Activated naive CD4-positive, alpha-beta T cell (primary cell): Measurements from ENCODE around the gene PPP1CA.
"Not testable (repeated sequence)": the region's sequence is repeated elsewhere in the genome, so short reads cannot be mapped to it uniquely, and the experiment has no call there.

Source experiments
- DNase-seq, 4 experiments: peaks; one replicate each; lab custom pipeline; 2025; lab: John Stamatoyannopoulos, UW

The PPP1CA gene

GRCh38 chr11:67417425-67417824, 15.8 kb upstream of the PPP1CA start:
- DNase-seq: no peak

DNA sequence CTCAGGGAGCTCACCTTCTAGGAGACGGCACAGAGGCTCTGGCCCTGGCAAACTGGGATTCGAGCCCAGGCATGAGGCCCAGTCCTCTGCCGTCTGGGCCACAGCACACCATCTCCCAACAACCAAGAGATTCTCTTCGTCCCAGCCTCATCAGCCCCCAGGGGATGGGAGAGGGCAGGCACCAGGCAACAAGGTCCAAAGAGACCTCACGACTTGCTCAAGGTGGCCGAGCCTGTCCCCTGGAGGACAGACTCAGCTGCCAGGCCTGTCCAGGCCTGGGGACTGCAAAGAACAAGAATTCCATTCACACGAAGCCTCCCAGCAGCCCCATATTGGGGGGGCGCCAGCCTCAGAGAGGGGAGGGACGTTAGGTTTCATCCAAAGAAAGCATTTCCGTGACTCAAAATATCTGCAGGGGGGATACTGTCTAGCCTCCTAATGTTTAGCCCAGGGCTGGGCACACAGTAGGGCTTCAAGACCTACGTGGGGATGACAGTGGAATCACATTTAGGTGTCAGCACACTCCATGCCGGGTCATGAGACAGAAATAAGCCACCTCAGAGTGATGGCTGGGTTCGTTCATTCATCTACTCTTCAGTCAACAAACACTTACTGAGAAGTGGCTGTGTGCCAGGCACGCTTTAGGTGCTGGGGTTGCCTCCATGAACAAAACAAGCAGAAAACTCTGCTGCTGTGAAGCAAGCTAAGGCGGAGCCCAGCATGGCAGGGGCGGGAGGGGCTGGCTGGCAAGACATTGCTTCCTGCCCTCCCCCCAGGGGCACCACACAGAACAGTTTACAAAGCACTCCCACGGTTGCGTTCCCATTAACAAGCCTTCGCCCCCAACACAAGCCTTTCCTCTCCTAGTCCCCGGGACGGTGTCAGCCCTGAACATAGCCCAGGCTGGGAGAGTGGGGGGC, 15.0 kb upstream of the PPP1CA start:
- DNase-seq: peak in 2 of 4 experiments; percentile 76 to 88

GRCh38 chr11:67415501-67416304, 14.0 kb upstream of the PPP1CA start, which contains the start of gene CARNS1:
TSS of gene CARNS1 (plus strand) at chr11:67415678. CDS start at chr11:67416200, 522 bp downstream.
- DNase-seq: no peak

GRCh38 chr11:67413266-67413849, 11.7 kb upstream of the PPP1CA start:
- no peak for DNase-seq

GRCh38 chr11:67412495-67413179, 11.0 kb upstream of the PPP1CA start:
- DNase-seq: no peak

DNA sequence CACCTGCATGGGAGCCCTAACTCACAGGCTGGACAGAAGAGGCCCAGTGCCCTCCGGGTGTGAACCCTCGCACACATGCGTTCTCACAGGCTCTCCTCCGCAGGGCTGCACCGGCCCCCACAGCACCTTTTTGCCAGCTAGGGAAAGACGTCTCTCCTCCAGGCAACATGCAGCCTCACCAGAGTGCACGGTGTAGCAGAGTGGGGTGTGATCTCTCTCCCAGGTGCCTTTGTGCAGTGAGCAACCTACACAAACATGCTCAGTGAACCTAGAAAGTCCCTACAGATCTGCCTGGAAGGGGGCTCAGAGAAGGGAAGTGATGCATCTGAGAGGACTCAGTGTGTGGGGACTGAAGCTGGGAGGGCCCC, 10.1 kb upstream of the PPP1CA start:
- DNase-seq: no peak

DNA sequence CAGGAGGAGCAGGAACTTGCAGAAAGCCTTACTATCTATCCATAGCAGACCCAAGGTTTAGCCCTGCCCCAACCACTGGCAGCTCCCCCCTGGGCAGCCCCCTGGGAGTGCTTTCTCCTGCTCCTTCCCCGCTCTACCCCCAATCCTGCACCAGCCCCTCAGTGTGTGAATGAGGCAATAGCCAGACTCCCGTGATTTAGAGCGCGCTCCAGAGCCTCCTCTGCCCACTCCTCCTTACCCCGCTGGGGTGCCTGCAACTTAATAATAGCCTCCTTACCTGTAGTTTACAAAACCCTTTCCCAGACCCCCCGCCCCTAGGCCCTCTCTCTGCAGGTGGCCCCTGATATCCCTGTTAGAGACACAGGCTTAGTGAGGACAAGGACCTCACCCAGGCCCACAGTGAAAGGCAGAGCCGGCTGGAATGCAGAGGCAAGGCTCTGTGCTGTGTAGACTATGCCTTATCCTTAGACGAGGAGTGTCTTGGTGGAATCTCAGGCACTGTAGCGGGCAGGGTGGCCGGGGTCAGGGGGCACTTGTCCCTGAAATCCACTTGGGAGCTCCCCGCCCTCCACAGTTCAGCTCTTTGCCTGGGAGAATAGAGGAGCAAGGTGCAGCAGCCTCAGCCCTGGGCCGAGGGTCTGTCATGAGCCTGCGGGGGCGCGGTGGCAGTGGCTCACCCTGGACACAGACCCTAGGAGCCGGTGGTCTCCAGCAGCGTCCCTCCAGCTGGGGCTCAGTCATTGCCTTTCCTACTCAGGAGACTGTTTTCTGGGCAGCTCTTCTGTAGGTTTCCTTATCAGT, 9.5 kb upstream of the PPP1CA start:
- DNase-seq: no peak

DNA sequence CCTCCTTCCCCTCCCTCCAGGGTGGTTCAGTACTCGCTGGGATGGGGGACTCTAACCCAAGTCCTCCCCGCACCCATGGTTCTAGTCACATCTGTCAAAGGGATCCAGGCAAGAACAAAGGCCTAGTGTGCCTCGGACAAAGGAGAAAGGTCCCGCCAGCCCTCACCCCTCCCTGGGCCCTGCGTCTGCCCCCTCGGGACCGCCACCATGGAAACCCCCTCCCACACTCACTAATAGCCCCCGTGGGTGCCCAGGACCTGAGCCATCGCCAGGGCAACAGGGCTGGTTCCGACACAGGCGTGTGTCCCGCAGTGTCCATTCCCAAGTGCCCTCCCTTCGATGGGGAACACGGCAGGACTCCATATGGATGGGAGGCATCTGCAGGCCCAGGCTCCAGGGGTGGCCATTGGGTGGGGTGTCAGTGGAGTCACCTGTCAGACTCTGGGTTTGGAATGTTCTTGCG, 8.7 kb upstream of the PPP1CA start:
- DNase-seq: no peak

DNA sequence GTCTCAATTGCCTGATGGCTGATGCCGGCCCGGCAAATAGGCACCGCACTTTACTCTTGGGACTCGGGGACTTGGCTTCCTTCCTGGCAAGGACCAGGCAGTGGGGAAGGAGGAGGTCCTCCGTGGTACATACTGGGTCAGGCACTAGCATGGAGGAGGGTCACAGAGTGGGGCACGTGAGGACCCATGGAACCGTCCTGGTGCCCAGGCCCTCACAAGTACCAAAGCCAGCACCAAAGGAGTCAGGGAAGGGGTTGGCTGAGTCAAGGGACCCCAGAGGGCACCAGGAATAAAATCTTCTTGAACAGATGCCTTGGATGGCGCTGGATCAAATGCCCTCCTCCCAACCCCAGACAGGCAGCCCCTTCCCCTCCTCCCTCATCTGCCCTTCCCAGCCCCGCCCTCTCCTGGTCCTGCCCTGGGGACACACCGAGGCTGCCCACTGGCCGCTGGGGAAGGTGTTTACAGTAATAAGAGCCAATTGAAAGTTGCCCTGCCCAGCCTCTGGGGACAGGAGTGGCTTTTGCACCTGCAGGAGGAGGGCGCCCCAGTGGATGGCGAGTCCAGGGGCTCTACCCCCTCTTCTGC, 8.2 kb upstream of the PPP1CA start:
- DNase-seq: no peak

DNA sequence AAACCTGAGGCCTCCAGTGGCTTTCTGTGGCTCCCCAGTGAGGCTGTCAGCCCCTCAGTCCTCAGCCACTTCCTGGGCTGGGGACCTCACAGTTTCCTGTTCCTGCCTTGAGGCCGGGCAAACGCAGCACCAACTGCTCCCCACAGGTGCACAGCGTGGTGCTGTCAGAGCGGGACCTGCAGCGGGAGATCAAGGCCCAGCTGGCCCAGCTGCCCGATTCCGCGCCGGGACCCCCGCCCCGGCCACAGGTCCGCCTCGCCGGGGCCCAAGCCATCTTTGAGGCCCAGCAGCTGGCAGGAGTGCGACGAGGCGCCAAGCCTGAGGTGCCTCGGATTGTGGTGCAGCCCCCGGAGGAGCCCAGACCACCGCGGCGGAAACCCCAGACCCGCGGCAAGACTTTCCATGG, 7.6 kb upstream of the PPP1CA start:
- peak in 2 of 4 experiments; percentile 60 to 67 for DNase-seq

GRCh38 chr11:67408437-67409200, 7.0 kb upstream of the PPP1CA start:
- no peak for DNase-seq

GRCh38 chr11:67407688-67408163, 6.1 kb upstream of the PPP1CA start:
- DNase-seq: no peak

DNA sequence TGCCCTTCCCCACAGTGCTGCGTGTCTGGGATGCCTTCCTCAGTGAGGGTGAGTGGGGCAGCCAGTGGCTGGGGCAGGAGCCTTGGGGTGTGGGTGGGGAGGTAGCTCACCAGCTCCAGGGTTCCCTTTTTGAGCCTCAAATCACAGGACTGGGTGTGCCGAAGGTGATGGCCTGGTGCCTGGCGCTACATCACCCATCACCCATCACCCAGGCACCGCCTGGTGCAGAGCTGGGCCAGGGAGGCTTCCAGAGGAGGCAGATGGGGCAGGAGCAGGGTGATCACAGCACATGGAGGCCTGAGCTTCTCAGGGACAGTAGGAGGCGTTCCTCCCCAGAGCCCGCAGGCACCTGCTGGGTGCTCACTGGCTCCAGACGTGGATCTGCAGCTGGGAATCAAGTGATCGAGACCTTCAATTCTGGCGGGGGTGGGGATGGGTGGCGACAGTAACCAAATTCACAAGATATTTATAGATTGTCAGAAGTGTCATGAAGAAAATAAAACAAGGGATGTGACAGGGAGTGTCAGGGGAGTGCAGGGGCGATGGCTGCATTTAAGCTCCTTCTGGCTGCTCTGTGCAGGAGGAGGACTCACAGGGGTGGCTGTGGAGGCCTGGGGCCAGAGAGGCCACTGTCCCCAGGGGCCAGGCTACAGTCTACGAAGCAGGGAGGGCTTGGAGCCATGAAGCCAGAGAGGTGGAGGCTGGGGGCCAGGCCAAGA, 5.5 kb upstream of the PPP1CA start:
- peak in 1 of 4 experiments; percentile 14 for DNase-seq

DNA sequence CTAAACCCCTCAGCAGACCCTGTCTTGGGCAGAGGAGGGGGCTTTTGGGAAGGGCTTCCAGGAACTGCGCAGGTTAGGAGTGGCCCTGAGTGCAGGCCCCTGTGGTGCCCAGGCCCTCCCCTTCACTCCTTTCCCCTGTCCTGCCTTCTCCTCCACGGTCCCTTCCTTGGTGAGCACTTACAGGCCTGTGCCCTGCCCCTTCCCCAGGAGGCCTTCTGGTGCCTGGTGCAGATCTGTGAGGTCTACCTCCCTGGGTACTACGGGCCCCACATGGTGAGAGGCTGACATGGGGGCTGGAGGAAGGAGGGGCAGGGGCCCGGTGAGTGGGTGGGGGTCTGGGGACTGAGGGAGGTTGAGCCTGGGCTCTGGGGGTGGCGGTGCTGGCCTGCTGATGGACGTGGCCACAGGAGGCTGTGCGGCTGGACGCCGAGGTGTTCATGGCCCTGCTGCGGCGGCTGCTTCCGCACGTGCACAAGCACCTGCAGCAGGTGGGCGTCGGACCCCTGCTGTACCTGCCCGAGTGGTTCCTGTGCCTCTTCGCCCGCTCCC, 4.8 kb upstream of the PPP1CA start:
- DNase-seq: no peak

- DNase-seq: no peak
These were observed 4.2 kb upstream of the PPP1CA start for GRCh38 chr11:67405688-67406339.

DNA sequence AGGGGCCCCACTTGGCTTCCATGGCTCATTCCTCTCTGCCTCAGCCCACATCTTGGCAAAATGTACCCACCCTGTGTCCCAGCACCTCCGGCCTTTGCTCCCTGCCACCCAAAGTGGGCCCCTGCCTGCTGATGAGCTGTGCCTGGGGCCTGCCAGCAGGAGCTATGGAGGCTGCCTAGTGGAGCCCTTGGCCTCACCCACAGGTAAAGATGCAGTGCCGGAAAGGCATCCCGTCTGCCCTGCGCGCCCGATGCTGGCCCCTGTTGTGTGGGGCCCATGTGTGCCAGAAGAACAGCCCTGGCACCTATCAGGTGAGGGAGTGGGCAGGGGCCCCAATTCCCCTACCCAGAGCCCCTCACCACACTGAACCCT, 3.5 kb upstream of the PPP1CA start:
- peak in 1 of 4 experiments; percentile 24 for DNase-seq

GRCh38 chr11:67404515-67405195, 3.0 kb upstream of the PPP1CA start:
- peak in 2 of 4 experiments; percentile 19 to 24 for DNase-seq

- not testable (repeated sequence) for DNase-seq
These were observed 1.4 kb upstream of the PPP1CA start for GRCh38 chr11:67403085-67403484.
